ENCODE measurements around the gene GOLGA8K.
"Not testable (repeated sequence)": the region's sequence is repeated elsewhere in the genome, so short reads cannot be mapped to it uniquely, and the experiment has no call there.

GRCh38 chr15:32343921-32344320, 59.2 kb downstream of the GOLGA8K start:
- TF ChIP-seq POLR2A (IDR thresholded peaks at IDR 0.05) = not testable (repeated sequence)
- TF ChIP-seq, protein P1, sequence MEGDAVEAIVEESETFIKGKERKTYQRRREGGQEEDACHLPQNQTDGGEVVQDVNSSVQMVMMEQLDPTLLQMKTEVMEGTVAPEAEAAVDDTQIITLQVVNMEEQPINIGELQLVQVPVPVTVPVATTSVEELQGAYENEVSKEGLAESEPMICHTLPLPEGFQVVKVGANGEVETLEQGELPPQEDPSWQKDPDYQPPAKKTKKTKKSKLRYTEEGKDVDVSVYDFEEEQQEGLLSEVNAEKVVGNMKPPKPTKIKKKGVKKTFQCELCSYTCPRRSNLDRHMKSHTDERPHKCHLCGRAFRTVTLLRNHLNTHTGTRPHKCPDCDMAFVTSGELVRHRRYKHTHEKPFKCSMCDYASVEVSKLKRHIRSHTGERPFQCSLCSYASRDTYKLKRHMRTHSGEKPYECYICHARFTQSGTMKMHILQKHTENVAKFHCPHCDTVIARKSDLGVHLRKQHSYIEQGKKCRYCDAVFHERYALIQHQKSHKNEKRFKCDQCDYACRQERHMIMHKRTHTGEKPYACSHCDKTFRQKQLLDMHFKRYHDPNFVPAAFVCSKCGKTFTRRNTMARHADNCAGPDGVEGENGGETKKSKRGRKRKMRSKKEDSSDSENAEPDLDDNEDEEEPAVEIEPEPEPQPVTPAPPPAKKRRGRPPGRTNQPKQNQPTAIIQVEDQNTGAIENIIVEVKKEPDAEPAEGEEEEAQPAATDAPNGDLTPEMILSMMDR (IDR thresholded peaks at IDR 0.05) = not testable (repeated sequence)

All from heart left ventricle (tissue), 13 donors.